ENCODE measurements around the gene TSPO. TPM values are rescaled to one million over a fixed set of nuclear protein-coding genes. Genes with fewer than 3 reads are reported as not detected.

Gene TSPO
- total RNA-seq, 4 donors from 2014 or later, result 276 to 910 (median 610) TPM

DNA sequence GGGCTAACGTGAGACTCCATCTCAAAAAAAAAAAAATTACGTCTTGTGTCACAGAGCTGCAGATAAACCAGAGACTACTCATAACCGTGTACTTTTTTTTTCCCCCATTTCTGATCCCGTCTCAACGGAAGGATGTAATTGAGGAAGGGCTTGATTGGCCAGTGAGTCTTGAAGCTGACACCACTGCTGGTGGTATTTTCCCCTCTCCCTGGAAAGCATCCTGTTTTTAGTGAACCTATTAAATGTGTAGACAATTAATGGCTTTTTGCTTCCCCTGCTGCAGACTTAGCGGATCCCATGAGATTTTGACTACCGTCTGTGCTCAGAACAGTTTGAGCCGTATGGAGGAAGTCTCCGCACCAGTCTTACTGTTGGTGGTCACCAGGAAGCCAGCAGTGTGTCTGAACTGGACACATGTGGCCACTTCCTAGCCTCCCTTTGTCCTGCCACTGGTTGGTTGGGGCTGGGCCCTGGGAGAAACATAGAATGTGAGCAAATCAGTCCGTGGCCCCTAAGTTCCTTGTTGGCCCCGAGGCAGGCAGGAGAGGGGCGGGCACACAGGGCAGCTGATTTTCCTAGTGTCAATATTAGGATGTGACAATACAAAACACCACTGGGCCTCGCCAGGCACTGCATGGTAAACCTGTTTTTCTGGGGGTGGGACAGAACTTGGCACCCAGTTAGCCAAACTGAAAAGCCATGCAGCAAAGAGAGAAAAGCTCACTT is 37.7 kb upstream of the TSPO start:
- TF ChIP-seq, protein P1, sequence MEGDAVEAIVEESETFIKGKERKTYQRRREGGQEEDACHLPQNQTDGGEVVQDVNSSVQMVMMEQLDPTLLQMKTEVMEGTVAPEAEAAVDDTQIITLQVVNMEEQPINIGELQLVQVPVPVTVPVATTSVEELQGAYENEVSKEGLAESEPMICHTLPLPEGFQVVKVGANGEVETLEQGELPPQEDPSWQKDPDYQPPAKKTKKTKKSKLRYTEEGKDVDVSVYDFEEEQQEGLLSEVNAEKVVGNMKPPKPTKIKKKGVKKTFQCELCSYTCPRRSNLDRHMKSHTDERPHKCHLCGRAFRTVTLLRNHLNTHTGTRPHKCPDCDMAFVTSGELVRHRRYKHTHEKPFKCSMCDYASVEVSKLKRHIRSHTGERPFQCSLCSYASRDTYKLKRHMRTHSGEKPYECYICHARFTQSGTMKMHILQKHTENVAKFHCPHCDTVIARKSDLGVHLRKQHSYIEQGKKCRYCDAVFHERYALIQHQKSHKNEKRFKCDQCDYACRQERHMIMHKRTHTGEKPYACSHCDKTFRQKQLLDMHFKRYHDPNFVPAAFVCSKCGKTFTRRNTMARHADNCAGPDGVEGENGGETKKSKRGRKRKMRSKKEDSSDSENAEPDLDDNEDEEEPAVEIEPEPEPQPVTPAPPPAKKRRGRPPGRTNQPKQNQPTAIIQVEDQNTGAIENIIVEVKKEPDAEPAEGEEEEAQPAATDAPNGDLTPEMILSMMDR (IDR thresholded peaks at IDR 0.05; ENCODE audit: low read depth), result no peak

DNA sequence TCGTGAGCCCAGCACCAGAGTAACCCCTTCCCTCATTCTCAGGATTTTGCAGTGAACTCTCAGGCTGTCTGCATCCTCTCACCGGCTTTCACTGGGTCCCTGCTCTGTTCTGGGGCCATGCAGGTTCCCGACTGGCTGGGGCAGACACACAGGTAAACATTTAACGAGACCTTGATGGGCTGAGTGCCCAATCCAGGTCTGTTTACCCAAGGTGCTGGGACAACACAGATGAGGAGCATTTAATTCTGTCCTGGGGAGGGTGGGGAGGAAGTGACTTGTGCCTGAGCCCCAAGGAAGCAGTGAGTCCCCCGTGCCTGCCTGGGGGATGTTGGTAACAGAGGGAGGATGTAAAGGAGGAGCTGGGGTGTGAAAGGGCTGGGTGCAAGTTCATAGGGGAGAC is 36.4 kb upstream of the TSPO start:
- TF ChIP-seq, protein P1 (IDR thresholded peaks at IDR 0.05; ENCODE audit: low read depth), result no peak

DNA sequence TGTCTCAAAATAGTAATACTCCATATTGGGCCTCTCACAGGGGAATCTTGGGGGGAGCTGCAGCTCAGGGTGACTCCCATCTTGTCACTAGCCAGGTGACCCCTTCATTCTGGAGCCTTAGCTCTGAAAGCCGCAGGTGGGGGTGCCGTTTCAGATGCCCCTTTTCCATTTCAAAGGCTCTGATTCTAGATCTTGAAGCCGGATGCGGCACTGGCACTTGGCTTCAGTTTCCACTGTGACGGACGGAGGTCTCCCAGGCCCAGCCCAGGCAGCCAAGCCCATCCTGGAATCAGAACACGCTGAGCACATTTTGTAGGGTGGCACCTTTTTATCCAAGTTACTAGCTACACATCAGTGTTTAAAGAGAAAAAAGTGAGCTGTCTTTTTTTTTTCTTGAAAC is 34.4 kb upstream of the TSPO start:
- TF ChIP-seq, protein P1 (IDR thresholded peaks at IDR 0.05; ENCODE audit: low read depth), result no peak

DNA sequence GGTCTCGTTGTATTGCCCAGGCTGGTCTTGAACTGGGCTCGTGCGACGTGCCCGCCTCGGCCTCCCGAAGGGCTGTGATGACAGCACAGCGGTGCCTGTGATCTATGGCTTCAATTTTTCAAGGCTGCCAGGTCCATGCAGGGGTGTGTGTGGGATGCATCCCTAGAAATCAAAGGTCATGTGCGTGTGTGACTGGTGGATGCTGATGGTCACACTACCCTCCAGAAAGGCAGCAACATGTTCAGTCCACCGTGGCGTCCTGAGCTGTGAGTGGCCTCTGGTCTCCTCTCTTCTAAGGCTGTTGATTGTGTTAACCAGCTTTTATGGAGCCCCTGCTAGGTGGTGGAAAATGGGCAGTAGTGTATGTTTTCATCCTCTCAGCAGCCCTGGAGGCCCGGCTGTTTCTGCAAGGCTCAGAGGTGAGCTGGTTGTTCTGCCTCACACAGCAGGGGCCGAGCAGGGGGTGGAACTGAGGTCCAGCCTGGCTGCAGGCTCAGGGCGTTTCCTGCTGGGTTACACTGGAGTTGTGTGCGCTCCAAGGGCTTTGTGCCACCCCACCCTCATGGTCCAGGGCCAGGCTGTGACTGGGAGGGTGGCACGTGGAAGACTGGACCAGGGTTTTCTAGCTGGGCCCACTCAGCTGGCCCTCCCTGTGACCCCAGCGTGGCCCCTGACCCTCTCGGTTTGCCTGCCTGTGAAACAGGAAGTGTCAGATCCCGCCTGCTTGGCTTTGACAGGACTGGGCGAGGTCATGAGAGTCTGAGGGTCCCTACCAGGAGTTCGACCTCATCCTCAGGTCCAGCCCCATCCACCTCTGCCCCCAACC is 33.1 kb upstream of the TSPO start:
- TF ChIP-seq, protein P1 (IDR thresholded peaks at IDR 0.05; ENCODE audit: low read depth), result no peak

DNA sequence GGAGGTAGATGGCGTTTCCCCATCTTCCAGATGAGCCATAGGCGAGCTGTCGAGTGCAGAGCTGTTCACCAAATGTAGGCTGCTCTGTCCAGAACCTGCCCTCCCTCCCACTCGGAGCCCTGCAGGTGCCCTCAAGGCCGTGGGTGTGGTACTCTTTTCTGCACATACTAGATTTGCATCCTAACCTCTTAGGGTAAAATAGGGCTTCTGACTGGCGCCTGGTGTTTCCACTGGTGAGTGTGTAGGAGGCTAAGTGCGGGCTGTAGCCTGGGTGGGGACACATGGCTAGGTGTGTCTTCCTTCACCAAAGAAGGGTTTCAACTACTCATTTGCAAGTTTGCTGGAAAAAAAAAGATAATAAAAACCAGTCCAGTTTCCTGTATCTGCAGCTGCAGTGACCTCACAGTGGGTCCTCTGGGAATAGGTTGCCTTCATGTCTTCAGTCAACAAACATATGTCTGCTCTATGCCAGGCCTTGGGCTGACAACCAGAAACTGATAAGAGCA is 32.4 kb upstream of the TSPO start:
- TF ChIP-seq, protein P1 (IDR thresholded peaks at IDR 0.05; ENCODE audit: low read depth), result no peak

DNA sequence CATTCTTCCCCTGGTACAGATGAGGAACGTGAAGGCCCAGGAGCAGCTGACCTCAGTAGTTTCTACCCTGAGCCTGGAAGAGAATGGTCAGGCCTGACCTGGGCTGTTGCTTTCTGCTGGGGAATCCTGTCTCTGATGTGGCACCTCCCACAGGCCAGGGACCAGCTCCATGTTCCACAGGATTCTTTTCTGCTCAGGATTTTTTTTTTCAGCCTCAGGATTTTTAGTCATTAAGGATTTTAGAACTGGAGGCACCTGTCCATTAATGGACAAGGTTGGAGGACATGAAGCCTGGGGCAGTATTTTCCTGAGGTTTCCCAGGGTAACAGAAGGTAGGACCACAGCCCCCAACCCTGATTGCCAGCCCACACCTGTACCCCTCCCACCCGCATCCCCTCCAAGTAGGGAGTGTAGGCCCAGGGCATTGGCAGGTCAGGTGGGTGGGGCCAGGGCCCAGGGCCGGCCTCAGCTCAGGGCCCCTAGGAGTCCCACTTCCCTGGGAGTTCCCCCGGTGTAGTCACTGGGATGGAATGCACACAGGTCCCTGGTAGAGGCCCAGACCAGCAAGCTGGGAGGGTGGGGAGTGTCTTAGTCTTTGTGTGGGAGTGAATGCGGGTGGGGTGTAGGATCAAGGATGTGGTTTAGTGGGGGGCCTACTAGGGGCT is 24.7 kb upstream of the TSPO start:
- TF ChIP-seq, protein P1 (IDR thresholded peaks at IDR 0.05; ENCODE audit: low read depth), result no peak

Measured in subcutaneous adipose tissue (tissue), 4 donors.